ENCODE measurements around the gene CHERP. TPM values are rescaled to one million over a fixed set of nuclear protein-coding genes. Genes with fewer than 3 reads are reported as not detected.
A peak's percentile ranks its signal among the peaks of the same experiment; 100 is the strongest.
"Not testable (repeated sequence)": the region's sequence is repeated elsewhere in the genome, so short reads cannot be mapped to it uniquely, and the experiment has no call there.

CHERP gene
- total RNA-seq, 1 experiment from 2014 or later, result 8.8 TPM

DNA sequence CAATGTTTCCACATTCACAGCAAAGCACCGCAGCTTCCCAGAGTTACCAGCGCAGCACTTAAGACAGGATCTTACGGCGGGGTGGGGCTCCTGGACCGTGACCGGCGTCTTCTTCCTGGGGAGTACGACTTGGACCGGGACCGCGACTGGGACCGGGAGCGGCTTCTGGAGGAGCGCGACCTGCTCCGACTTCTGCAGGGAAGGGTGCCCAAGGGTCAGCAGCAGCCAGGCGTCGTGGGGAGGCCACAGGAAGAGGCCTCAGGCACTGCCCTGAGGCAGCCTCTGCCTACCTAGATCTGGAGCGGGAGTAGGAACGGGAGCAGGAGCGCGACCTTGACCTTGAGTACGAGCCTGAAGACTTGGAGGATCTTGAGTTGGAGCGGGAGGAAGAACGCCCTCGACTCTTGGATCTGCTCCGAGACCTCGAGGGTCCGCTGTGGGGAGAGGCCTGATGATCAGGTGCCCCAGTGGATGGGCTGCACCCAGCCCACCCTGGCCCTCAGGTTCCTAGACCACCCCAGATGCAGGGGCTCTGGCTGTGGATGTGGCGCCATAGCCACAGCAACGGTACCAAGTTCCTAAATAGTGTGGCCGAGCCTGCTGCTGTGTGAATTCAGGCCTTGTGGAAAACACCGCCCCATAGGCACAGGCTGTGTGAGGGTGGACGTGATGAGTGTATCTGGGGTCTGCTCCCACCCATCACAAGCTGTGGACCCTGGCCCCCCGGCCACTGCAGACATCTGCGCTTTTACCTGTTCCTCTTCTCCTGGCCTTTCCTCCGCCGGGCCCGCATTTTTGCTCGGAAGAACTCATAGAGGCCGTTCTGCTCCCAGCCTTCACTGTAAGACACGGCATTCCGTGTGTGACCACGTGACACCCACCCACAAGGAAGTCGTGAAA lies 21.9 kb downstream of the CHERP start:
- no peak for DNase-seq (ENCODE audit: low spot score)

DNA sequence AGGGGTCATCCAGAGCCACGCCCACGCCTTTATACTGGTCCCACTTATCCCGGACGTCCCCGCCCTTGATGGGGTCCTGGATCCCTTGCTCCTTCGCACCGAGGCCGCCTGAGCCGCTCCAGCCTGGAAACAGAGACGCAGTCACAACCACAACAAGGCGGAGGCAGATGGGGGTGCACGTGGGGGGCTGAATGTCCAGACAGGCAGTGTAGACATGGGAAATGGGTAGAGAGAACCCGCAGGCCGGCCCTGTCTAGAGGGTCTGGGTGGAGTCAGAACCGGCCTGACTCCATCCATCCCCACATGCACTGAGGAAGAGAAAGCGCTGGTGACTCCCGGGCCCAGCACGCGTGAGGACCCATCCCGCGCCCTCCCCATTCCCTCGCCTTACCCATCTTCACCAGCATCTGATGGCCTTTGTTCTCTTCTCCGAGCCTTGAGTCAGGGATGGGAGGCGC lies 23.0 kb downstream of the CHERP start:
- no peak for DNase-seq (ENCODE audit: low spot score)

DNA sequence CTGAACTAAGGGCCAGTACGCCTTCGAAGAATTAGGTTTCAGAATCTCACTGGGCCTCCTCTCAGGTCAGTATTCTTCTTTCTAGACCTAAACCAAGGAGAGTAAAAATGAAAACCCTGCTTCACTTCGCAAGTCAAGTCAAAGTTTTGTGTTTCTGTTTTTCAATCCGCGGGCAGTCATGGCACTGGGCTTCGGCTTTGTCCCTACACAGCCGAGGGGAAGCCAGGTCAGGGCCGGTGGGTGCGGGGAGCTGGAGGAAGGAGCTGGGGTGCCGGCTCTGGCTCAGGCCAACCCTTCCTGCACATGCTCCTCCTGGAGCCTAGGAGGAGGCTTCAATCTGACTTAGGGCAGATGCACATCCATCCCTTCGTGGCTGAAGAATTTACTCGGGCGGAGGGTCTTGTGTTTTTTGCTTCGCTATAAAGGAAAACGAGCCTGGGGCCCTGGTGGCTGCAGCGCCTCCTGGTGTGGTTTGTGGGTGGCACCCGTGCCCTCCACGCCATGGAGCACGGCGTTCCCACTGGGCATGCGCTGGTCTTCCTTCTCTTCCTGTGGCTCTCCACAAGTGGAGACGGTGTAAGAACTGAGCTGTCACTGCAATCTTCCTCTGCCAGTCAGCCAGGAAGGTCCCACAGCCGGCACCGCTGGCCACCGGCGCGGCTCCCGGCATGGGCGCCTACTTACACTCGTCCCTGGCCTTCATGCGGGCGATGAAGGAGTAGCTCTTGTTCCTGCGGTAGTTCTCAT lies 23.6 kb downstream of the CHERP start:
- no peak for DNase-seq (ENCODE audit: low spot score)

DNA sequence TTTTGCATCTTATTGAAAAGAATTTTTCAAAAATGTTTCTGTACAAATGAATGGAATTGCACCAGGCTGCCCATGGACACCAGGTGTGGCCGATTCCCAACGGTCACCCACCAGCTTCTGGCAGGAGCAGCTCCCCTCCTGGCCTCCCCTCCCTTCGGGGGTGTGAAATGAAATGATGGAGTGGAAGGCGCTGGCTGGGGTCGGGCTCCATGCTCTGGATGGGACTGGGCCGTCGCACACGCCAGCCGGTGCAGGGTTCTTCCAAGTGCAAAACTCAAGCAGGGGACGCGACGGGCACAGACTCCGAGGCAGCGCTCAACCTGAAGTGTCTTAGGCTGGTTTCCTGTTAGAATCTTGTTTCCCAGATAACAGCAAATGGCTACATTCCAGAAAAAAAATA lies 24.2 kb downstream of the CHERP start:
- no peak for DNase-seq (ENCODE audit: low spot score)

DNA sequence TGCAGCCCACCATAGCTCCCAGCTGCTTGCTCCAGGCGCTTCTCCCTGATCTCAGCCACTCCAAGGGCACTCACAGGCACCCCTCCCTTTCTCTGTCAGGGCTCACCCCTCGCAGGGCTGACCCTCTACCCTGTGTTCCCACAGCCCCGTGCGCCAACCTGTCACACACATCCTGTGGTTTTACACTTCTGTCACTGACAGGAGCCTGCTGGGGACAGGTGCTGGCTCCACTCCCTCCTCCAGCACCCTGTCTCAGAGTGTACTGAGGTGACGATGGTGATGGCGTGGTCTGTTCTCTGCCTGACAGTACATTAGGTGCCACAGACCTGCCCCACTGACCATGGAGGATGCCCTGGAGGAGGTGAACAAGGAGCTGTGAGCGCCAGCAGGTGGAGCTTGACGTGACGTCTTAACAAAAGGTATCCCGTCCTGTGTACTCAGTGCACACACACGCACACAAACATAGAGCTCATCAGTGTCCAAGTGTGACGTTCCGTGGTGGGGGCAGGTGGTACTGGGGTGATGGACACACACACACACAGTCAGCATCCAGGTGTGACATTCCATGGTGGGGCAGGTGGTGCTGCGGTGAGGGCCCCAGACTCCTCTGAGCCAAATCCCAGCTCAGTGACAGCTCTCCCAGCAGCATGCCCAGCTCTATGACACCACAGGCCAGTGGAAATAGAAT lies 25.2 kb downstream of the CHERP start:
- no peak for DNase-seq (ENCODE audit: low spot score)

DNA sequence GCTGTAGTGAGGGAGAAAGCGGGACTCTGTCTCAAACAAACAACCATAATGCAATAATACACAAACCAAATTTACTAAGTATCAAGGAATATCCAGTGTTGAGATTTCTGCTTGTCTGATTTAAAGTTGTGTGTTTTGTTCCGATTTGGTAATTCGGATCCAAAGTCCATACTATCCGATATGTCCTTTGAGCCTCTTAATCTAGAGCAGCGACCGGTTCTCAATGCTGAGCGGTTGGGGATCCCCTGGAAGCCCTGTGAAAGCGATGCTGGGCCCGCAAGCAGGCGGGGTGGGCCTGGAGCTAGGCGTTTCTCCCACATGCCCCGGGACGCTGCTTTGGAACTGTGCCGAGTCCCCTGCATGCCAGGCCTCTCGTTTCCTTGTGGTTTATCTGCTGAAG lies 25.9 kb downstream of the CHERP start:
- no peak for DNase-seq (ENCODE audit: low spot score)

DNA sequence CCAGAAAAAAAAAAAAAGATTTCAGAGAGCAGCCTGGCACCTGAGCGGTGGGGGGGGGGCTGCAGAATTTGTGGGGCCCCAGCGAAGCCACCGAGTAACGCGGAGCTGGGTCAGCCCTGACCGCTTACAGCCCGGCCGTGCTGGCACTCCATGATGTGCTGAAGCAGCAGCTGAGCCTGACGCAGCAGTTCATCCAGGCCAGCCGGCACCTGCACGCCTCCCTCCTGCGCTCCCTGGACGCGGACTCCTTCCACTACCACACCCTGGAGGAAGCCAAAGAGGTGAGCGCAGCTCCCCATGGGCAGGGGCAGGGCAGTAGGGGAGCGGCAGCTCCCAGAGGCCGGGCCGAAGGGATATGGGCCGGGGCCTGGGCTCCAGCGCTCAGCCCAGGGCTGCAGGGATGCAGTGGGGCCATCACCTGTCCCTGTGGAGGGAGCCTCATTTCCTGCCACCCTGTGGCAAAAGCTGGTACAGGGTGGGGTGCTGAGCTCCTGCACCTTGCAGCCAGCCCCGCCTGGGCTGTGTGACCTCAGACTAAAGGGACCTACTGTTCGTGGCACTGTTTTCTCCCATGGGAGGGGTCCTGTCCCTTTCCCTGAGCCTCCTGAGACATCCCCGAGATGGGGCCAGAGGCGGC lies 27.7 kb downstream of the CHERP start:
- no peak for DNase-seq (ENCODE audit: low spot score)

DNA sequence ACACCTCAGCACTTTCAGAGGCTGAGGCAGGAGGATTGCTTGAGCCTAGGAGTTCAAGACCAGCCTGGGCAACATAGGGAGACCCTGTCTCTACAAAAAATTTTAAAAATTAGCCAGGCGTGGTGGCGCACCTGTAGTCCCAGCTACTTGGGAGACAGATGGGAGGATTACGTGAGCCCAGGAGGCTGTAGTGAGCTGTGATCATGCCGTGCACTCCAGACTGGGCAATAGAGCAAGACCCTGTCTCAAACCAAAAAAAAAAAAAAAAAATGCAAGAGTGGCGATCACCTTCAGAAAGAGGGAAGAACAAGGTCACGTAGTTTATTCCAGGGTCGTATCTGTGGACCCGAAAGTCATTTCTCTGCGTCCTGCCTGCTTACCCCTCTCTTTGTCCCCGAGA lies 29.6 kb downstream of the CHERP start:
- not testable (repeated sequence) for DNase-seq (ENCODE audit: low spot score)

DNA sequence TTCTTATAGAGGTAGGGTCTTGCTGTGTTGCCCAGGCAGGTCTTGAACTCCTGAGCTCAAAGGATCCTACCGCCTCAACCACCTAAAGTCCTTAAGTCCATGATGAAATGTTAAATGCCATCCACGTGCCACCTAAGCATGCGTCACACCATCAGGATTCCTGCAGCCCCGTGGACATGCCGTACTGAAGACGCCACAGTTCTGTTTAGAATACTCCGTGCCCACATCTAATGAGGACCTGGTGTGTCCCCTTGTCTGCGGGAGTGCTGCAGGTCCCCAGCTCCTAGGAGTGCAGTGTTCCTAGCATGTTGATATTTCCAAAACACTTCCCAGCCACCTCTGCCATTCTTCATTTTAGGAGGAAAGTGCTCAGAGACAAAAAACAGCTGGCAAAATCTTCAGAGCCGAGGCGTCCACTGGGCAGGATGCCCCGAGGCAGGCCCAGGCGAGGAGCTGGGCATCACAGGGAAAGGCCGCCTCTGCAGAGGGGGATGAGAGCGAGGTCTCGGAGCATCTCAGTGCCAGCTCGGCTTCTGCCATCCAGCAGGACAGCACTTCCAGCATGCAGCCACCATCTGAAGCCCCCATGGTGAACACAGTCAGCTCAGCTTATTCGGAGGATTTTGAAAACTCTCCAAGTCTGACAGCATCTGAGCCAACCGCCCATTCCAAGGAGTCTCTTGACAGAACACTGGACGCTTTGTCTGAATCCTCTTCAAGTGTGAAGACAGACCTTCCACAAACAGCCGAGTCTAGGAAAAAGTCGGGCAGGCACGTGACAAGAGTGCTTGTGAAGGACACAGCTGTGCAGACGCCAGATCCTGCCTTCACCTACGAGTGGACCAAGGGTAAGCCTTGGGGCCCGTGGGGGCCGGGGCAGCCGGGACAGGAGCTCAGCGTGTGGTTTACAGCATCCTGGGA lies 32.8 kb downstream of the CHERP start:
- no peak for DNase-seq (ENCODE audit: low spot score)

DNA sequence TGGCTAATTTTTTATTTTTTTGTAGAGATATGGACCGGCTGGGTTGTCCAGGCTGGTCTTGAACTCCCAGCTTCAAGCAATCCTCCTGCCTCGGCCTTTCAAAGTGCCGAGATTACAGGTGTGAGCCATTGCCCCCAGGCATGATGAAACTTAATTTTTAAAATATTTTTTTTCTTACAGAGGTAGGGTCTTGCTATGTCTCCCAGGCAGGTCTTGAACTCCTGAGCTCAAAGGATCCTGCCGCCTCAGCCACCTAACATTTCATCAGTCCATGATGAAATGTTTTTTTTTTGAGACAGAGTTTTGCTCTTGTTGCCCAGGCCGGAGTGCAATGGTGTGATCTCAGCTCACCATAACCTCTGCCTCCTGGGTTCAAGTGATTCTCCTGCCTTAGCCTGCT lies 33.7 kb downstream of the CHERP start:
- DNase-seq (ENCODE audit: low spot score), result no peak

DNA sequence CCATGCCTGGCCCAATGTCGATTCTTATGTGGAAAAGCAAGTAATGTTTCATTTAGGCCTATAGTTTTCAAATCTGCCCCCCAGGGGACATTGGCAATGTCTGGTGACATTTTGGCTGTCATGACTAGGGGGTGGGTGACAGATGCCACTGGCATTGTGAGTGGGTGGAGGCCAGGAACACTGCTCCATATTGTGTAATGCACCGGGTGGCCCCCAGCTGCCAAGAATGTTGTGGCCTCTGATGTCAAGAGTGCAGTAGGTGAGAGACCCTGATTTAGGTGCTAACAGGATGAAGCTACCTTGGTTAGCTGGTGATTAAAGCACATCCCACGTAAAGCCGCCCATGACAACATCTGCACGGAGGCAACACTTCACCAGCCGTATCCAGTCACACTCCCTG lies 35.3 kb downstream of the CHERP start:
- no peak for DNase-seq (ENCODE audit: low spot score)

DNA sequence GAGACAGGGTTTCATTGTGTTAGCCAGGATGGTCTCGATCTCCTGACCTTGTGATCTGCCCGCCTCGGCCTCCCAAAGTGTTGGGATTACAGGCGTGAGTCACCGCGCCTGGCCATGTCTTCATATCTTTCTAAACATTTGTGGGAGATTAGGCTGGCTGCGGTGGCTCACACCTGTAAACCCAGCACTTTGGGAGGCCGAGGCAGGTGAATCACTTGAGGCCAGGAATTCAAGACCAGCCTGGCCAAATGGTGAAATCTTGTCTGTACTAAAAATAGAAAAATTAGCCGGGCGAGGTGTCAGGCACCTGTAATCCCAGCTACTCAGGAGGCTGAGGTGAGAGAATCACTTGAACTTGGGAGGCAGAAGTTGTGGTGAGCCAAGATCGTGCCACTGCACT lies 36.1 kb downstream of the CHERP start:
- DNase-seq (ENCODE audit: low spot score), result not testable (repeated sequence)

DNA sequence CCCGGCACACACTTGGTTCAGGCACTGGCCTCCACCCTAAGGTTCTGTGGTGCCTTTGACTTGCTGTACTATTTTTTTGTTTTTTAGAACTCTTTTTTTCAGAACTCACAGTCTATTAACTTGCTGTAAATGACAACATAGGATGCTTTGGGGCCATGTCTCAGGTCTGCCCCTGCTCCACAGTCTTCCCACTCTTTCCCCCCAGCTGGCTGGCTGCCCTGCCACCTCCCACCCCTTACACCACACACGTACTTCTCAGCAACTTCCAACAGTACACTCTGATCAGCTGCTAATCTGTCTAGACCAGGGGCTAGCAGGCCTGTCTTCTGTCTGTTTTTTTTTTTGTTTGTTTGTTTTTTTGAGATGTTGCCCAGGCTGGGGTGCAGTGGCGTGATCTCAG lies 38.0 kb downstream of the CHERP start:
- DNase-seq (ENCODE audit: low spot score), result no peak

DNA sequence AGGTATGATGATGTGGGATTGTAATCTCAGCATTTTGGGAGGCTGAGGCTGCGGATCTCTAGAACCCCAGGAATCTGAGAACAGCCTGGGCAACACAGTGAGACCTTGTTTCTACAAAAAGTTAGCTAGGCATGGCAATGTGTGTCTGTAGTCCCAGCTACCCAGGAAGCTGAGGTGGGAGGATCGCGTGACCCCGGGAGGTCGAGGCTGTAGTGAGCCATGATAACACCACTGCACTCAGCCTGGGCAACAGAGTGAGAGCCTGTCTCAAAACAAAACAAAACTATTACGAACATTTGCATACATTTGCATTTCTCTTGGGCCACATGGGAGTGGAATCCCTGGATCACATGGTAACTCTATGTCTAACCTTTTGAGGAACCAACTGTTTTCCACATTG lies 44.4 kb downstream of the CHERP start:
- no peak for DNase-seq (ENCODE audit: low spot score)

DNA sequence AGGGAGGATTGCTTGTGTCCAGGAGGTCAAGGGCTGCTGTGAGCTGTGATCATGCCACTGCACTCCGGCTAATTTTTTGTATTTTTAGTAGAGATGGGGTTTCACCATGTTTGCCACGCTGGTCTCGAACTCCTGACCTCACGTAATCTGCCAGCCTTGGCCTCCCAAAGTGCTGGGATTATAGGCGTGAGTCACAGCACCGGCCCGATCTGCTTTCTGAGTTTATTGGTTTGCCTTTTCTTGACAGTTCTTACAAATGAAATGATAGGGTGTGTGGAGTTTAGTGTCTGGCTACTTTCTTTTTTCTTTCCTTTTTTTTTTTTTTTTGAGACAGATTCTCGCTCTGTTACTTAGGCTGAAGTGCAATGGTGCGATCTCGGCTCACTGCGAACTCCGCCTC lies 45.2 kb downstream of the CHERP start:
- no peak for DNase-seq (ENCODE audit: low spot score)

DNA sequence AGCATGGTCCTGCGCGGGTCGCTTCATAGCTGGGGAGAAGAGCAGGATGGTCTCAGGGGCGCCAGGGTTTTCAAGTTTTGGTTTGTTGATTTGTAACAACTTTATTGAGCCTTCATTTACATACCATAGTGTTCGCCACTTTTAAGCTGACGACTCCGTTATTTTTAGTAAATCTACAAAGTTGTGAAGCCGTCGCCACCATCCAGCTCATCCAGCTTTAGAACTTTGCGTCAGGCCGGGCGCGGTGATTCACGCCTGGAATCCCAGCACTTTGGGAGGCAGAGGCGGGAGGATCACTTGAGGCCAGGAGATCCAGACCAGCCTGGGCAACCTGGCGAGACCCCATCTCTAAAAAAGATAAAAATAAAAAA lies 45.6 kb downstream of the CHERP start:
- peak; percentile 5 for DNase-seq (ENCODE audit: low spot score)

DNA sequence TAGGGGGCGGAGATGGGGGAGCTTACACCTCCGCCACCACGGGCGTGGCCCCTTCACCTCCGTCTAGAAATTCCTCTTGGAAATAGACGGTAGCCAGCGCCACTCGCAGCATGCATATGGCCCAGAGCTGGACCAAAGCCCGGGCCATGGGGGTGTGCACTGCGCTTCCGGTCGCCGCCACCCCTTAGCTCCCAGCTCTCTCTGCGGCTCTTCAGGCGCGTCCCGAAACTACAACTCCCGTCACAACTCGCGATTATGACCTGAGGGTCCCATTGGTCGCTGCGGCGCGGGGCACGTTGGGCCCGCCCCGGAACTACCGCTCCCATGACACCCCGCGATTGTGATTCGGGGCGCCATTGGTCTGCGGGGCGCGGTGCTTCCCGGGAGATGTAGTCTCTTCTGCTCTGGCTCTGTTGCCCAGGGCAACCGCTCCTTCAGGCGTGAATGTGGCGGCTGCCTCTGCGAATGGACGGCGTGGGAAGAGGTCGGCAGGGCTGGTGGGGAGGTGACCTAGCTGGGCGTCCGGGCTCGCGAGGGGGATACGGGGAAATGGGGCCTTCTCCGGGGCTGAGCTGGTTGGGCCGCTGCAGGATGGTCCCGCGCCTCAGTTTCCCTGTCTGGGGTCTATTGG lies 46.1 kb downstream of the CHERP start, which contains the start of the genes C19orf44 and CALR3:
Gene C19orf44 (plus strand): TSS at position 413 of the 631 bp plus-strand sequence. CDS start 4,399 bp downstream, outside the sequence.
Gene CALR3 (minus strand): TSS at position 186 of the 631 bp plus-strand sequence. CDS start 38 bp downstream, at position 148.
- peak; percentile 95 for DNase-seq (ENCODE audit: low spot score)

DNA sequence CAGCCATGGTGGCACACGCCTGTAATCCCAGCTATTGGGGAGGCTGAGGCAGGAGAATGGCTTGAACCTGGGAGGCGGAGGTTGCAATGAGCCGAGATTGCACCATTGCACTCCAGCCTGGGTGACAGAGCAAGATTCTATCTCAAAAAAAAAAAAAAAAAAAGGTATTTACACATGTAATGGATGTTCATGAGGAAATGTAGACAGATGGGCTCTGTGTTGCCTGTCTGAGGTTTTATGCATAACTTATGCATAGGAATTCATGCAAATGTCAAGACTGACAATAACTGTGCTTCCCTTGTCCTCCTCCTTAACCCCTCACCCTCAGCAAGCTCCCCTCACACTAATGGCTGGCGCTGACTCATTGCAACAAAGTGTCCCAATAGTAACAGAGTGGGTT lies 55.8 kb downstream of the CHERP start:
- not testable (repeated sequence) for DNase-seq (ENCODE audit: low spot score)

DNA sequence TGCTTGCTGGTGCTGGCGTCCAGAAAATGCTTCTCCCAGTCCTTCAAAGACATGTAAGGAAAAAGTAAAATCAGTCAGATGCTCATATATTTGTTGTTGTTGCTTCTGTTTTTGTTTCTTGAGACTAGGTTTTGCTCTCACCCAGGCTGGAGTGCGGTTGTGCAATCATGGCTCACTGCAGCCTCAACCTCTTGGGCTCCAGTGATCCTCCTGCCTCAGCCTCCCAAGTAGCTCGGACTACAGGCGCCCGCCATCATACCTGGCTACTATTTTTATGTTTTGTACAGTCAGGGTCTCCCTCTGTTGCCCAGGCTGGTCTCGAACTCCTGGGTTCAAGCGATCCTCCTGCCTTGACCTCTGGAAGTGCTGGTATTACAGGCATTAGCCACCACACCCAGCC lies 59.5 kb downstream of the CHERP start:
- DNase-seq (ENCODE audit: low spot score), result no peak

DNA sequence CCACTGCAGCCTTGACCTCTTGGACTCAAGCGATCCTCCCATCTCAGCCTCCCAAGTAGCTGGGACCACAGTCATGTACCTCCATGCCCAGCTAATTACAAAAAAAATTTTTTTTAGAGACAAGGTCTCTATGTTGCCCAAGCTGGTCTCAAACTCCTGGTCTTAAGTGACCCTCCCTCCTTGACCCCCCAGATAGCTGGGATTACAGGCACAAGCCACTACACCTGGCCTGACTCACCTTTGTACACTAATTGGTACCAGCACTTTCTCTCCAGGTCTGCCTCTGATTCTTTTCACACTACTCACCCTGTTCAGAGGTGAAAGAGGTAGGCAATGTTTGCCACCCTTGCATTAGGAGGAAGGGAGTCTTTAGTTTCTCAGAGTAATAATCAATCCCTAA lies 64.9 kb downstream of the CHERP start:
- DNase-seq (ENCODE audit: low spot score), result no peak
